ENCODE measurements around the gene SETD1A. TPM values are rescaled to one million over a fixed set of nuclear protein-coding genes. Genes with fewer than 3 reads are reported as not detected.

The SETD1A gene
- 24.3 TPM for total RNA-seq (ENCODE audit: unreplicated experiment)
- long read RNA-seq, partial matches to known transcripts, result 1 of 1 reads
- long read RNA-seq, other reads (novel, unspliced or antisense), result 0 of 1 reads

DNA sequence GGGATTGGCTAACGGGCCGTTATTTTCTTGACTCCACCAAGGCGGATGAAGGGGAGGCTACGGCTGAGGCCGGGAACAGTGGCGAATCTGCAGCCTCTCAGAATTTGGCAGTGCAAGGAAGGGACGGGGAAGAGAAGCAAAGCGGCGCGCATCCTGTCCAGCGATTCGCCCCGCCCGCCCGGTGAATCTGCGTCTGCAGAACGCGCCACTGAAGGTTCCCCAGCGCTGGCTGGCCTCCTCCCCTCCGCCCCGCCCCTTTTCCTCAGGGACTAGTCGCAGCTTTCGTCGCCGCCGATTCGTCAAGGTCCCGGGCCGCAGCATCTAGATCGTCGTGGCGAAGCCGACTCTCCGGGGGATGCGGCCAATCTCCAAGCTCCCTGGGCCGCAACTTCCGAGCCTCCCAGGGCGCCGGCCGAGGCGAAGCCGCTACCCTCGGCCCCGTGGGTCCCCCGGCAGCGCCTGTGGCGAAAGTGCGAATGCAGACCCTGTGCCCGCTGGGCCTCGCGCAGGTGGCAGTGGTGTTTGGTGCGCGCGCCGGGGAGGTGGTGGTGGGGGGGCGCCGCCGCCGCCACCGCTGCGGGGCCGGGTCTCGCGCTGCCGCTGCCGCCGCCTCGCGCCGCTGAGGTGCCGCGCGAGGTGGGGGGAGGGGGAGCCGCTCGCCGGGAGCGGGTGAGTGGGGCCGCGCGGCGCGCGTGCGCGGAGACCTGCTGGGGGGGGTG, at the start of gene SETD1A:
Gene SETD1A (plus strand): TSS at position 299 of the 719 bp plus-strand sequence. CDS start 978 bp downstream, outside the sequence.
- Mint-ChIP-seq H3K4me3 (ENCODE audit: unreplicated experiment) (peak within 1 kb of the TSS; percentile 93), H3K9me3 (ENCODE audit: unreplicated experiment) (peaks cover 16% of the 10 kb centered on the region), H3K27ac (ENCODE audit: unreplicated experiment) (peak within 1 kb of the TSS; percentile 97), H3K4me1 (ENCODE audit: low read depth, unreplicated experiment) (peaks cover 6% of the 10 kb centered on the region), H3K27me3 (ENCODE audit: unreplicated experiment) (peaks cover 6% of the 10 kb centered on the region), H3K36me3 (ENCODE audit: unreplicated experiment) (peaks cover 11% of the 10 kb centered on the region)
- TF ChIP-seq, protein P1, sequence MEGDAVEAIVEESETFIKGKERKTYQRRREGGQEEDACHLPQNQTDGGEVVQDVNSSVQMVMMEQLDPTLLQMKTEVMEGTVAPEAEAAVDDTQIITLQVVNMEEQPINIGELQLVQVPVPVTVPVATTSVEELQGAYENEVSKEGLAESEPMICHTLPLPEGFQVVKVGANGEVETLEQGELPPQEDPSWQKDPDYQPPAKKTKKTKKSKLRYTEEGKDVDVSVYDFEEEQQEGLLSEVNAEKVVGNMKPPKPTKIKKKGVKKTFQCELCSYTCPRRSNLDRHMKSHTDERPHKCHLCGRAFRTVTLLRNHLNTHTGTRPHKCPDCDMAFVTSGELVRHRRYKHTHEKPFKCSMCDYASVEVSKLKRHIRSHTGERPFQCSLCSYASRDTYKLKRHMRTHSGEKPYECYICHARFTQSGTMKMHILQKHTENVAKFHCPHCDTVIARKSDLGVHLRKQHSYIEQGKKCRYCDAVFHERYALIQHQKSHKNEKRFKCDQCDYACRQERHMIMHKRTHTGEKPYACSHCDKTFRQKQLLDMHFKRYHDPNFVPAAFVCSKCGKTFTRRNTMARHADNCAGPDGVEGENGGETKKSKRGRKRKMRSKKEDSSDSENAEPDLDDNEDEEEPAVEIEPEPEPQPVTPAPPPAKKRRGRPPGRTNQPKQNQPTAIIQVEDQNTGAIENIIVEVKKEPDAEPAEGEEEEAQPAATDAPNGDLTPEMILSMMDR (IDR thresholded peaks at IDR 0.05; ENCODE audit: partially characterized antibody, unreplicated experiment), result no peak
- peak; percentile 98 for DNase-seq

DNA sequence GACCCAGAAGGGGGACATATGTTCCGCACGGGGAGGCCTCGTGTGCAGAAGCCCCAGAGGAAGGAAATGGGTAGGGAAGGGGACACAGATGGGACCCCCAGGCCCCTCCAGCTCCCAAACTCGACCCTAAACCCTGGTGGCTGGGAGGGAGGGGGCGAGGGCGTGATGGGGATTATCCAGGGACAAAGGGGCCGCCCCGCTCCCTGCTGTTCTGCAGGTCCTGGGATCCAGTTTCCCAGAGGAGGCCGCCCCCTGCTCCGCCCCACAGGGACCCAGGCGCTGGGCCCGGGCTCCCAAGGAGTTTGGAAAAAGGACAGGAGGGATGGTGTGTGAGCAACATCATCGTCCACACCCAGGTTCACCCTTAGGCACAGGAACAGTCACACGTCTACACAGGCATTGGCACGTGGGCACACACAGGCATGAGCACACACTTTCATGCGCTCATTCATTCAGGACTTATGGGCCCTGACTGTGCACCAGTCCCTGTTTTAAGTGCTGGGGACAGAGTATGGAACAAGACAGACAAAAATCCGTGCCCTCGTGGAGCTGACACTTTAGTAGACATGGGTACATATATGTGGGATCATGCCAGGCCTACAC, 47.0 kb upstream of the SETD1A start:
- Mint-ChIP-seq H3K9me3 (ENCODE audit: unreplicated experiment) (peaks cover 2% of the 10 kb centered on the region), H3K4me1 (ENCODE audit: low read depth, unreplicated experiment) (peaks cover 5% of the 10 kb centered on the region), H3K4me3 (ENCODE audit: unreplicated experiment) (no peak overlapping the region), H3K36me3 (ENCODE audit: unreplicated experiment) (no peaks in the 10 kb centered on the region), H3K27ac (ENCODE audit: unreplicated experiment) (no peak overlapping the region), H3K27me3 (ENCODE audit: unreplicated experiment) (peaks cover 5% of the 10 kb centered on the region)
- TF ChIP-seq, protein P1 (IDR thresholded peaks at IDR 0.05; ENCODE audit: partially characterized antibody, unreplicated experiment), result no peak
- no peak for DNase-seq

DNA sequence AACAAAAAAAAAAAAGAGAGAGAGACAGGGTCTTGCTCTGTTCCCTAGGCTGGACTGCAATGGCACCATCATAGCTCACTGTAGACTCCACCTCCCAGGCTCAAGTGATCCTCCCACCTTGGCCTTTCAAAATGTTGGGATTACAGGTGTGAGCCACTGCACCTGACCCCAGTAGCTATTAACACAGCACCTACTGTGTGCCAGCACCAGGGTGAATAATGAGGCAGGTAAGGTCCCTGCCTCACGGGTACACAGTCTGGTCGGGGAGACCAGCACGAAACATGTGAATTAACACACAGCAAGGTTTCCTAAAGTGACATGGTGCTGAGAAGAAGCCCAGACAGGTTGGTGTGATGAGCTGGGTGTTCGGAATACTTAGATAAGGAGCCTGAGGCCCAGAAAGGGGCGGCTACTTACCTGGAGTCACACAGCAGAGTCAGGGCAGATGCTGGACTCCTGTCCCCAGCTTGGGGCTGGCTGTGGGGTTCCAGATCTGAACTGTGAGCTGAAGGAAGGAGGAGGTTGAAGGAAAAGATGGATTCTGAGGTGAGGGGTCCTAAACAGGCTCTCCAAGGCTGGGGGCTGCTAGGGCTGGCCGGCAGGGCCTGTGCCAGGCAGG, 44.7 kb upstream of the SETD1A start:
- peaks cover 5% of the 10 kb centered on the region for H3K4me1 Mint-ChIP-seq (ENCODE audit: low read depth, unreplicated experiment)
- no peaks in the 10 kb centered on the region for H3K36me3 Mint-ChIP-seq (ENCODE audit: unreplicated experiment)
- TF ChIP-seq, protein P1 (IDR thresholded peaks at IDR 0.05; ENCODE audit: partially characterized antibody, unreplicated experiment), result no peak
- peaks cover 2% of the 10 kb centered on the region for H3K9me3 Mint-ChIP-seq (ENCODE audit: unreplicated experiment)
- peaks cover 5% of the 10 kb centered on the region for H3K27me3 Mint-ChIP-seq (ENCODE audit: unreplicated experiment)
- no peak overlapping the region for H3K4me3 Mint-ChIP-seq (ENCODE audit: unreplicated experiment)
- H3K27ac Mint-ChIP-seq (ENCODE audit: unreplicated experiment), result no peak overlapping the region
- no peak for DNase-seq

DNA sequence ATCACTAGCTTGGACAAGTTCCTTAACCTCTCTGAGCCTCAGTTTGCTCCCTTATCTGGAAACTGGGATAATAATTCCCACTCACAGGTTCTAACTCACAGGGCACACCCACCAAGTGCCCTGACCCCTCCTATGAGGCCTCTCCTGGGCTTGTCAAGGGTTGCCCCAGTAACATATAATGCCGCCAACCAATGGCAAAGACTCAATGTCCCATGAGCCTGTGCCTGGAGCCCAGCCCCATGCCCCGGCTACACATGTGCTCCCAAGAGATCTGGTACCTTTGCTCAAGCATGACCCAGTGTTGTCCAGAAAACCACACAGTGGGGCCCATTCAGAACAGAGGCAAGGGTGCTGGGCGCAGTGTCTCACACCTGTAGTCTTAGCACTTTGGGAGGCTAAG, 42.7 kb upstream of the SETD1A start:
- H3K36me3 Mint-ChIP-seq (ENCODE audit: unreplicated experiment), result no peaks in the 10 kb centered on the region
- no peaks in the 10 kb centered on the region for H3K9me3 Mint-ChIP-seq (ENCODE audit: unreplicated experiment)
- TF ChIP-seq, protein P1 (IDR thresholded peaks at IDR 0.05; ENCODE audit: partially characterized antibody, unreplicated experiment), result no peak
- no peak for DNase-seq
- no peak overlapping the region for H3K27ac Mint-ChIP-seq (ENCODE audit: unreplicated experiment)
- peaks cover 4% of the 10 kb centered on the region for H3K4me1 Mint-ChIP-seq (ENCODE audit: low read depth, unreplicated experiment)
- H3K4me3 Mint-ChIP-seq (ENCODE audit: unreplicated experiment), result peak overlapping the region; percentile 25
- H3K27me3 Mint-ChIP-seq (ENCODE audit: unreplicated experiment), result peaks cover 5% of the 10 kb centered on the region

Measured in glutamatergic neuron (in vitro differentiated cells).